Smooth muscle cell (in vitro differentiated cells): ENCODE data around the gene GRID1. TPM values are rescaled to one million over a fixed set of nuclear protein-coding genes. Genes with fewer than 3 reads are reported as not detected.
"Not testable (repeated sequence)": the region's sequence is repeated elsewhere in the genome, so short reads cannot be mapped to it uniquely, and the experiment has no call there.

ENCODE experiments used
- DNase-seq: peaks from one replicate; lab custom pipeline; 2025; ENCODE audit not compliant: unreplicated experiment; lab: John Stamatoyannopoulos, UW
- H2AFZ ChIP-seq: fragments of 200-600 bp; sonication (generic); 2 replicates; pipeline ENCODE4 v1.6.0; 2016; ENCODE audit warnings: antibody characterized with exemption, low read depth, mild to moderate bottlenecking
- H3F3A ChIP-seq: fragments of 200-600 bp; sonication (generic); 2 replicates; pipeline ENCODE4 v1.6.0; 2017; ENCODE audit warnings: antibody characterized with exemption, low read depth
- H3K27ac ChIP-seq: fragments of 200-600 bp; sonication (generic); 2 replicates; pipeline ENCODE4 v1.5.1; 2016; ENCODE audit warnings: low read depth, mild to moderate bottlenecking
- H3K27me3 ChIP-seq: fragments of 200-600 bp; sonication (generic); 2 replicates; pipeline ENCODE4 v1.6.1; 2016; ENCODE audit warnings: low read depth, mild to moderate bottlenecking
- H3K36me3 ChIP-seq: fragments of 200-600 bp; sonication (generic); 2 replicates; pipeline ENCODE4 v1.5.1; 2016; ENCODE audit warnings: low read depth
- H3K4me1 ChIP-seq: fragments of 200-600 bp; sonication (generic); 2 replicates; pipeline ENCODE4 v1.5.1; 2016; ENCODE audit warnings: low read depth
- H3K4me2 ChIP-seq: fragments of 200-600 bp; sonication (generic); 2 replicates; pipeline ENCODE4 v1.6.0; 2016; ENCODE audit warnings: mild to moderate bottlenecking
- H3K4me3 ChIP-seq: fragments of 200-600 bp; sonication (generic); 2 replicates; pipeline ENCODE4 v1.5.1; 2016; ENCODE audit warnings: mild to moderate bottlenecking
- H3K79me2 ChIP-seq: fragments of 200-600 bp; sonication (generic); 2 replicates; pipeline ENCODE4 v1.6.0; 2016; ENCODE audit warnings: low read depth, mild to moderate bottlenecking
- H3K9ac ChIP-seq: fragments of 200-600 bp; sonication (generic); 2 replicates; pipeline ENCODE4 v1.6.0; 2016; ENCODE audit warnings: low read depth
- H3K9me3 ChIP-seq: fragments of 200-600 bp; sonication (generic); replicated peaks from 2 replicates; pipeline ENCODE4 v1.5.1; 2016; ENCODE audit warnings: low read depth
- H4K20me1 ChIP-seq: fragments of 200-600 bp; sonication (generic); 2 replicates; pipeline ENCODE4 v1.6.0; 2016; ENCODE audit warnings: low read depth
- CTCF ChIP-seq: fragments of 200-600 bp; sonication (generic); IDR thresholded peaks from 2 replicates; pipeline ENCODE4 v1.5.1; 2017; ENCODE audit warnings: borderline replicate concordance, mild to moderate bottlenecking, antibody characterized with exemption; ENCODE audit not compliant: insufficient read depth, poor library complexity, severe bottlenecking
- WGBS: methylation state at CpG from one replicate; pipeline ENCODE4 v1.1.7; 2016; ENCODE audit warnings: low lambda C conversion rate; 5-methylcytosine and 5-hydroxymethylcytosine counted together
- polyA plus RNA-seq: library from polyadenylated mRNA; unstranded; fragments of >200 nt; fragmentation: Nextera tagmentation; extraction: Ambion mirVana; gene quantifications from 2 replicates; pipeline ENCODE4 v1.2.1, GENCODE V29; 2016
- total RNA-seq: library from RNA; depleted of rRNA; stranded (reverse); fragments of >200 nt; gene quantifications from 2 replicates; pipeline ENCODE4 v1.2.3, GENCODE V29; 2014

The GRID1 gene
- total and polyA plus RNA-seq, 2 experiments from 2014 or later, result 4.4 to 7.4 TPM

DNA sequence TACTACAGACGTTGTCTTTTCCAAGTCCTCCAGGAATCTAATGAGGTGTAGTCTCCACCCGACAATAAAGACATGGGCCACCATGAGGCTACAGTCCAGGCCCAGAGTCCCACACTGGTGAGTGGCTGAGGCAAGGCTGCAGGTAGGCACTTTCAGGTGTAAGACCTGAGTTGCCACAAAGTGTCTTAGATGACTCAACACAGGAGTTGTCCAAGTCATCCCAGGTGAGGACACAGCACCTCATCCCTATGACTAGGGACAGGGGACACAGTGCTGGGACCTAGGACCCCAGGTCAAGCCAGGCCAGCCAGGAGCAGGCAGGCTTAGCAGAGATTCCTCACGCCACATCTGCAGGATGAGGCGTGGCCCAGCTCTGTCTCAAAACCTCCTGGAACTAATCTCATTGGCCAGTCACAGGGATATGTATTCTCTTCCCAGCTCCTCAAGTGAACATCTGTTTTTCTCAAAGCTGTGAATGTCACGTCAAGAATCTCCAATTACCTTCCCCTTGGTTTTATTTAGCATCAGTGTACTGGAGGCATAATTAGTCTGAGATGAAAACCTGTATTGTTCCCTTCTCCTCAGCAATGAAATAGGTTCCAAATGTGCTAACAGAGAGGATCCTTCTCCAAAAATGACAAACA lies 254.6 kb downstream of the GRID1 start:
- Histone ChIP-seq H2AFZ (no peak overlapping the region), H3K79me2 (no peaks in the 10 kb centered on the region), H3K4me3 (no peak overlapping the region), H4K20me1 (no peaks in the 10 kb centered on the region), H3K9me3 (no peaks in the 10 kb centered on the region), H3K27ac (no peak overlapping the region), H3K27me3 (no peaks in the 10 kb centered on the region), H3K9ac (no peak overlapping the region), H3F3A (no peaks in the 10 kb centered on the region), H3K4me2 (no peak overlapping the region), H3K36me3 (no peaks in the 10 kb centered on the region), H3K4me1 (no peaks in the 10 kb centered on the region)
- WGBS, result 87% methylated on average over 5 of the region's 5 CpGs
- TF ChIP-seq CTCF, result no peak
- DNase-seq, result no peak

- H3K4me2 ChIP-seq, result no peak overlapping the region
- no peak overlapping the region for H3K4me3 ChIP-seq
- no peaks in the 10 kb centered on the region for H3K9me3 ChIP-seq
- H3K27ac ChIP-seq, result no peak overlapping the region
- peak; percentile 7 for TF ChIP-seq CTCF
- no peaks in the 10 kb centered on the region for H3F3A ChIP-seq
- H3K79me2 ChIP-seq, result no peaks in the 10 kb centered on the region
- no peak overlapping the region for H2AFZ ChIP-seq
- no peaks in the 10 kb centered on the region for H3K4me1 ChIP-seq
- no peaks in the 10 kb centered on the region for H3K27me3 ChIP-seq
- H3K36me3 ChIP-seq, result no peaks in the 10 kb centered on the region
- H3K9ac ChIP-seq, result no peak overlapping the region
- no peaks in the 10 kb centered on the region for H4K20me1 ChIP-seq
- DNase-seq, result no peak
- WGBS, result 84% methylated on average over 6 of the region's 6 CpGs
Observed at GRCh38 chr10:86110156-86110786, 256.3 kb downstream of the GRID1 start.

- Histone ChIP-seq H2AFZ (no peak overlapping the region), H3K27ac (no peak overlapping the region), H3K9ac (no peak overlapping the region), H3K27me3 (no peaks in the 10 kb centered on the region), H4K20me1 (no peaks in the 10 kb centered on the region), H3K4me3 (no peak overlapping the region), H3K36me3 (no peaks in the 10 kb centered on the region), H3F3A (no peaks in the 10 kb centered on the region), H3K4me1 (no peaks in the 10 kb centered on the region), H3K9me3 (no peaks in the 10 kb centered on the region), H3K4me2 (no peak overlapping the region), H3K79me2 (no peaks in the 10 kb centered on the region)
- DNase-seq, result no peak
- WGBS, result 96% methylated on average over 1 of the region's 1 CpG
- no peak for TF ChIP-seq CTCF
Observed at GRCh38 chr10:86109421-86109820, 257.2 kb downstream of the GRID1 start.

DNA sequence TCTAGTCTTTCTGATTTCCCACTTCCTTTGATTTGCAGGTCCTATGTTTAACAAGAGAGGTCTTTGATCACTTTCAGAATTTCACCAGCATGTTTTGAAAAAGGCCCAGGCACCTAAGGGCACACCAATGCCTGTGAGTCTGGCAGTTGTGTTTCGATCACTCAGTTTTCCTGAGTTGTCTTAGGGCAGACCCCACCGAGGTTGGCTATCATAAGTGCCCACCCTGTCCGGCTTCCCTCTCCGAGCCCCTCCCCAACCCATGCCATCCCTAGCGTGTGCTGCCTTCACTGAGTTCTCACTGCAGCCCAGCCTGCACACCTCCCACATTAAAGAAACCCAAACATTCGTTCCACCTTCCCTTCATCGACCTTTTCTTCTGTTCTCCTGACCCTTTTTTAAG lies 257.9 kb downstream of the GRID1 start:
- Histone ChIP-seq H4K20me1 (no peaks in the 10 kb centered on the region), H3K4me1 (no peaks in the 10 kb centered on the region), H3K9ac (no peak overlapping the region), H3K4me2 (no peak overlapping the region), H3K27ac (no peak overlapping the region), H3K36me3 (no peaks in the 10 kb centered on the region), H3K4me3 (no peak overlapping the region), H2AFZ (no peak overlapping the region), H3K27me3 (no peaks in the 10 kb centered on the region), H3F3A (no peaks in the 10 kb centered on the region), H3K9me3 (no peaks in the 10 kb centered on the region), H3K79me2 (no peaks in the 10 kb centered on the region)
- 96% methylated on average over 7 of the region's 7 CpGs for WGBS
- no peak for DNase-seq
- TF ChIP-seq CTCF, result no peak

DNA sequence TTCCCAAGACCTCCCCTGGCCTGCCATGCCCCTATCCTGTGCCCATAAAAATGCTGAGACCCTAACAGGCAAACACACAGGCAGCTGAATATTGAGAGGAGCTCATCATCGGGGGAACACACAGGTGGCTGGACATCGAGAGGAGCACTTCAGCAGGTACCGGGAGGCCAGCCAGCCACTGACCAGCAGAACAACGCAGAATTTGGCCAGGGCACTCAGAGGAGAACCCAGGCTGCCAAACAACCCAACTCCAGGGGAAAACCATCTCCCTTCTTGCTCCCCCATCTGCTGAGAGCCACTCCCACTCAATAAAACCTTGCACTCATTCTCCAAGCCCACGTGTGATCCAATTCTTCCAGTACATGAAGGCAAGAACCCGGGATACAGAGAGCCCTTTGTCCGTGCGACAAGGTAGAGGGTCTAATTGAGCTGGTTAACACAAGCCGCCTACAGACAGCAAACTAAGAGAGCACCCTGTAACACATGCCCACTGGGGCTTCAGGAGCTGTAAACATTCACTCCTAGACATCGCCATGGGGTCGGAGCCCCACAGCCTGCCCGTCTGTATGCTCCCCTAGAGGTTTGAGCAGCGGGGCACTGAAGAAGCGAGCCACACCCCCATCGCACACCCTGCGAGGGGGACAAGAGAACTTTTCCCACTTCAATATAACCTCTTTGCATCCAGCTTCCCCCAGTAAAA lies 258.8 kb downstream of the GRID1 start:
- H3K9ac ChIP-seq, H3K4me1 ChIP-seq, H3K9me3 ChIP-seq, H4K20me1 ChIP-seq, DNase-seq, H3K79me2 ChIP-seq, H3K36me3 ChIP-seq, H3K4me3 ChIP-seq, H3F3A ChIP-seq, H3K27ac ChIP-seq, H2AFZ ChIP-seq, H3K4me2 ChIP-seq, H3K27me3 ChIP-seq: not testable (repeated sequence)
- 90% methylated on average over 16 of the region's 16 CpGs for WGBS
